Subcutaneous abdominal adipose tissue (tissue), 5 donors: ENCODE data around the gene SENP8.

Experiments
- H3K27ac ChIP-seq: one replicate; pipeline ENCODE4 v1.7.0; 2013; ENCODE audit warnings: low read depth, mild to moderate bottlenecking, inconsistent platforms, low read length, moderate library complexity
- H3K27me3 ChIP-seq, 5 donors: one replicate each; pipeline ENCODE4 v1.7.0; 2013; ENCODE audit warnings: low read length in 5 of 5, inconsistent platforms in 1 of 5; ENCODE audit not compliant: control insufficient read depth in 5 of 5, insufficient read depth in 4 of 5
- H3K36me3 ChIP-seq, 5 donors: one replicate each; pipeline ENCODE4 v1.7.0; 2013; ENCODE audit warnings: low read length in 5 of 5; ENCODE audit not compliant: control insufficient read depth in 5 of 5, insufficient read depth in 5 of 5
- H3K4me1 ChIP-seq, 5 donors: one replicate each; pipeline ENCODE4 v1.7.0; 2013; ENCODE audit warnings: low read length in 5 of 5, mild to moderate bottlenecking in 3 of 5, moderate library complexity in 1 of 5; ENCODE audit not compliant: control insufficient read depth in 5 of 5, insufficient read depth in 5 of 5
- H3K4me3 ChIP-seq, 5 donors: one replicate each; pipeline ENCODE4 v1.7.0; 2013; ENCODE audit warnings: low read length in 5 of 5, low read depth in 1 of 5
- H3K9ac ChIP-seq, 5 donors: one replicate each; pipeline ENCODE4 v1.7.0; 2013; ENCODE audit warnings: low read length in 5 of 5, mild to moderate bottlenecking in 4 of 5, moderate library complexity in 3 of 5
- H3K9me3 ChIP-seq, 5 donors: one replicate each; pipeline ENCODE4 v1.7.0; 2013; ENCODE audit warnings: low read length in 5 of 5; ENCODE audit not compliant: control insufficient read depth in 5 of 5
- donor health status: healthy.
- donor health status: healthy.
- donor health status: healthy.
- donor health status: healthy.
- donor health status: healthy.

SENP8 gene

DNA sequence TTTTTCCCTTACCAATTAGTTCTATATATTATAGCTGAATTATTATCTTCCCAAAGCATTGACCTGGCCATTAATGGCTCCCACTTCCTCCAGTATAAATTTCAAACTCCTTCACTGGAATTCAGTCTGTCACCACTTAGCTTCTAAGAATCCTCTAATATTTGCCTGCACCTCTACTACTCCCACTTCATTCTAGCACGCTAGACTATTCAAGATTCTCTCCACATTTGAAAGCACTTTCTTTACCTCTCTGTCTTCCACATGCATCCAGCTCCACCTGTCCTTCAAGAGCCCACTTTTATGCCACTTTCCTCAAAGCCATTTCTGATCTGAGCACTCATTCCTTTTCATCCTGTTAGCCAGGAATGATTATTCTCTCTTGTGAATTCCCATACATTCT is 15.0 kb downstream of the SENP8 start:
- no peaks in the 10 kb centered on the region for H3K4me1 ChIP-seq
- no peak overlapping the region for H3K4me3 ChIP-seq
- no peaks in the 10 kb centered on the region for H3K27me3 ChIP-seq
- no peak overlapping the region for H3K27ac ChIP-seq
- no peaks in the 10 kb centered on the region for H3K9me3 ChIP-seq
- no peaks in the 10 kb centered on the region for H3K36me3 ChIP-seq
- no peak overlapping the region for H3K9ac ChIP-seq

DNA sequence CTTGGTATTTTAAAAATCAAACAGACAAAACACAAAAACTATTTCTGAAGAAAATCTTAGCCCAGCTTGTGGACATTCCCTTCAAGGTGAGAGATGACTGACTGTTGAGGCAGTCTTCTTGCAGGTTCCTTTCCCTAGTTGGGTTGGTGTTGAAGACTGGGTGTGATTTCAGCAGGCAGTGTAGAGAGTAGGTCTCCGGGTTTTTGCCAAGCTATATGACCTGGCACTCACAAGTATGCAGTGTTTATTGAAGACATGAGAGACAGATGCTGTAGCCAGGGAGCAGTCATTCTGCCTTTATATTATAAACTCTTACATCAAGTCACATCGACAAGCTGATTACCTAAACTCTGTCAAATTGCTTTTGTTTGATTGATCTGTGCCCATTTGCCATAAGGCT is 17.5 kb downstream of the SENP8 start:
- Histone ChIP-seq H3K9me3 (no peaks in the 10 kb centered on the region), H3K27me3 (no peaks in the 10 kb centered on the region), H3K36me3 (peaks cover 0 to 4% (median 0%) of the 10 kb centered on the region in 5 donors), H3K4me1 (no peaks in the 10 kb centered on the region), H3K27ac (no peak overlapping the region), H3K4me3 (no peak overlapping the region), H3K9ac (no peak overlapping the region)

GRCh38 chr15:72136170-72137051 is 18.2 kb downstream of the SENP8 start:
- no peak overlapping the region for H3K27ac ChIP-seq
- H3K36me3 ChIP-seq: peaks cover 0 to 4% (median 0%) of the 10 kb centered on the region in 5 donors
- H3K27me3 ChIP-seq: no peaks in the 10 kb centered on the region
- H3K4me1 ChIP-seq: no peaks in the 10 kb centered on the region
- no peak overlapping the region for H3K9ac ChIP-seq
- no peaks in the 10 kb centered on the region for H3K9me3 ChIP-seq
- no peak overlapping the region for H3K4me3 ChIP-seq

DNA sequence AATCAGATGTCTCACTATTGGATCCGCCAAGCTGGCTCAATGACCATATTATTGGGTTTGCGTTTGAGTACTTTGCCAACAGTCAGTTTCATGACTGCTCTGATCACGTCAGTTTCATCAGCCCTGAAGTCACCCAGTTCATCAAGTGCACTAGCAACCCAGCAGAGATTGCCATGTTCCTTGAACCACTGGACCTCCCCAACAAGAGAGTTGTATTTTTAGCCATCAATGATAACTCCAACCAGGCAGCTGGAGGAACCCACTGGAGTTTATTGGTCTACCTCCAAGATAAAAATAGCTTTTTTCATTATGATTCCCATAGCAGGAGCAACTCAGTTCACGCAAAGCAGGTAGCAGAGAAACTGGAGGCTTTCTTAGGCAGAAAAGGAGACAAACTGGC is 21.5 kb downstream of the SENP8 start:
- no peak overlapping the region for H3K27ac ChIP-seq
- no peaks in the 10 kb centered on the region for H3K9me3 ChIP-seq
- no peaks in the 10 kb centered on the region for H3K27me3 ChIP-seq
- H3K4me3 ChIP-seq: no peak overlapping the region
- peaks cover 0 to 4% (median 0%) of the 10 kb centered on the region in 5 donors for H3K36me3 ChIP-seq
- H3K4me1 ChIP-seq: no peaks in the 10 kb centered on the region
- no peak overlapping the region for H3K9ac ChIP-seq

DNA sequence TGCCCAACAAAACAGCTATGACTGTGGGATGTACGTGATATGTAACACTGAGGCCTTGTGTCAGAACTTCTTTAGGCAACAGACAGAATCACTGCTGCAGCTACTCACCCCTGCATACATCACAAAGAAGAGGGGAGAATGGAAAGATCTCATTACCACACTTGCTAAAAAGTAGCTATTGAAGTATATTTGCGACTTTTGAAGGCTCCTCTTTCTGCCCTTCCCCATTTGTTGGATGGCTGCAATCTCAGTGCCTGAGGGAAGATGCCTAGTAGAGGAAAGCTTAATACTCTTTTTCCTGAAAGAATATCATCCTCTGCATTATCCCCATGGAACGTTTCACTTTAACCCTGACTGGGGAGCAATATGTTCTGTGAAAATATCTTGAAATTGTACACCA is 21.9 kb downstream of the SENP8 start:
- H3K9ac ChIP-seq: no peak overlapping the region
- peaks cover 0 to 4% (median 0%) of the 10 kb centered on the region in 5 donors for H3K36me3 ChIP-seq
- no peak overlapping the region for H3K27ac ChIP-seq
- H3K9me3 ChIP-seq: no peaks in the 10 kb centered on the region
- H3K27me3 ChIP-seq: no peaks in the 10 kb centered on the region
- no peaks in the 10 kb centered on the region for H3K4me1 ChIP-seq
- no peak overlapping the region for H3K4me3 ChIP-seq

GRCh38 chr15:72141171-72142084 is 23.2 kb downstream of the SENP8 start:
- Histone ChIP-seq H3K4me3 (no peak overlapping the region), H3K27ac (no peak overlapping the region), H3K9me3 (no peaks in the 10 kb centered on the region), H3K36me3 (peaks cover 0 to 4% (median 0%) of the 10 kb centered on the region in 5 donors), H3K9ac (no peak overlapping the region), H3K4me1 (no peaks in the 10 kb centered on the region), H3K27me3 (no peaks in the 10 kb centered on the region)

- Histone ChIP-seq H3K9ac (no peak overlapping the region), H3K36me3 (no peaks in the 10 kb centered on the region), H3K4me1 (no peaks in the 10 kb centered on the region), H3K4me3 (no peak overlapping the region), H3K27ac (no peak overlapping the region), H3K9me3 (no peaks in the 10 kb centered on the region), H3K27me3 (no peaks in the 10 kb centered on the region)
Observed at GRCh38 chr15:72146221-72146620, 28.0 kb downstream of the SENP8 start.

- Histone ChIP-seq H3K4me3 (no peak overlapping the region), H3K27me3 (no peaks in the 10 kb centered on the region), H3K9me3 (no peaks in the 10 kb centered on the region), H3K36me3 (no peaks in the 10 kb centered on the region), H3K9ac (no peak overlapping the region), H3K4me1 (no peaks in the 10 kb centered on the region), H3K27ac (no peak overlapping the region)
Observed at GRCh38 chr15:72146934-72147333, 28.7 kb downstream of the SENP8 start.

GRCh38 chr15:72147418-72147817 is 29.2 kb downstream of the SENP8 start:
- no peaks in the 10 kb centered on the region for H3K27me3 ChIP-seq
- no peak overlapping the region for H3K9ac ChIP-seq
- H3K4me1 ChIP-seq: no peaks in the 10 kb centered on the region
- no peaks in the 10 kb centered on the region for H3K9me3 ChIP-seq
- no peak overlapping the region for H3K4me3 ChIP-seq
- H3K27ac ChIP-seq: no peak overlapping the region
- no peaks in the 10 kb centered on the region for H3K36me3 ChIP-seq
